Posterior cingulate gyrus (tissue), 11 donors: Measurements from ENCODE around the gene LRRC25.

Experiments used
- DNase-seq, 10 donors: peaks; one replicate each; pipeline versions ENCODE4 v3.0.0 to v3.0.0-alpha.2; 2020 to 2021; ENCODE audit warnings: mixed read lengths in 3 of 10
- intact Hi-C: fragments of 100-400 bp; cut with DNase I; formaldehyde crosslinking; loops from one replicate; pipeline ENCODE4 v1.15.1; 2023

The LRRC25 gene

GRCh38 chr19:18426416-18426767 is 29.0 kb upstream of the LRRC25 start:
- intact Hi-C loops = no loop called here
- no peak for DNase-seq

GRCh38 chr19:18425515-18426415 is 28.3 kb upstream of the LRRC25 start:
- intact Hi-C loops = no loop called here
- peak in 8 of 10 donors; percentile 57 to 96 (median 74) for DNase-seq

- no peak for DNase-seq
- intact Hi-C loops = no loop called here
Observed at GRCh38 chr19:18424890-18425514, 27.6 kb upstream of the LRRC25 start.

GRCh38 chr19:18424122-18424889 is 26.9 kb upstream of the LRRC25 start:
- no peak for DNase-seq
- intact Hi-C loops = no loop called here

- intact Hi-C loops = no loop called here
- DNase-seq = peak in 1 of 10 donors; percentile 8
Observed at GRCh38 chr19:18423258-18424020, 26.0 kb upstream of the LRRC25 start.

GRCh38 chr19:18422530-18423191 is 25.2 kb upstream of the LRRC25 start:
- no peak for DNase-seq
- intact Hi-C loops = no loop called here

- no peak for DNase-seq
- intact Hi-C loops = no loop called here
Observed at GRCh38 chr19:18421371-18421959, 24.0 kb upstream of the LRRC25 start.

GRCh38 chr19:18420930-18421329 is 23.5 kb upstream of the LRRC25 start:
- intact Hi-C loops = no loop called here
- no peak for DNase-seq

GRCh38 chr19:18419699-18420460 is 22.5 kb upstream of the LRRC25 start:
- peak in 1 of 10 donors; percentile 7 for DNase-seq
- intact Hi-C loops = loop anchor here (10.0 kb wide), 1 partner anchor 145 kb away; the partner anchor contains the start of gene IQCN

GRCh38 chr19:18419195-18419698 is 21.8 kb upstream of the LRRC25 start, which contains the start of gene SSBP4:
TSS of gene SSBP4 (plus strand) at chr19:18419398. CDS start at chr19:18419649, 251 bp downstream.
- intact Hi-C loops = loop anchor here (10.0 kb wide), 1 partner anchor 144 kb away; the partner anchor contains the start of gene IQCN
- DNase-seq = peak in 9 of 10 donors; percentile 31 to 95 (median 66)

GRCh38 chr19:18418483-18419194 is 21.2 kb upstream of the LRRC25 start:
- peak in 4 of 10 donors; percentile 48 to 93 (median 75) for DNase-seq
- intact Hi-C loops = loop anchor here (10.0 kb wide), 1 partner anchor 144 kb away; the partner anchor contains the start of gene IQCN

- intact Hi-C loops = loop anchor here (10.0 kb wide), 1 partner anchor 143 kb away; the partner anchor contains the start of gene IQCN
- DNase-seq = peak in 2 of 10 donors; percentile 83 to 91
Observed at GRCh38 chr19:18418029-18418482, 20.6 kb upstream of the LRRC25 start.

- intact Hi-C loops = loop anchor here (10.0 kb wide), 1 partner anchor 143 kb away; the partner anchor contains the start of gene IQCN
- no peak for DNase-seq
Observed at GRCh38 chr19:18417250-18418028, 20.0 kb upstream of the LRRC25 start.

- DNase-seq = peak; percentile 57 to 98 (median 86)
- intact Hi-C loops = loop anchor here (10.0 kb wide), 1 partner anchor 142 kb away; the partner anchor contains the start of gene IQCN
Observed at GRCh38 chr19:18416778-18417249, 19.4 kb upstream of the LRRC25 start.

- intact Hi-C loops = loop anchor here (10.0 kb wide), 1 partner anchor 141 kb away; the partner anchor contains the start of gene IQCN
- peak in 8 of 10 donors; percentile 54 to 96 (median 78) for DNase-seq
Observed at GRCh38 chr19:18415178-18415867, 17.9 kb upstream of the LRRC25 start.
